ENCODE measurements around the gene TRMT44. TPM values are rescaled to one million over a fixed set of nuclear protein-coding genes. Genes with fewer than 3 reads are reported as not detected.

TRMT44 gene
- total RNA-seq, 1 experiment from 2014 or later = 25.8 TPM

- no peaks in the 10 kb centered on the region for H4K20me1 ChIP-seq (ENCODE audit: insufficient read depth)
- H3K27me3 ChIP-seq (ENCODE audit: insufficient read depth, low read length) = no peaks in the 10 kb centered on the region
- TF ChIP-seq ELF1 (IDR thresholded peaks at IDR 0.05; ENCODE audit: borderline replicate concordance, low read depth) = no peak
- TF ChIP-seq TCF7L2 (IDR thresholded peaks at IDR 0.05; ENCODE audit: borderline replicate concordance, extremely low read depth, insufficient read depth, insufficient read length) = no peak
- no TSS peak for BruUV-seq (replicated peaks)
- intact Hi-C loops (cut with micrococcal nuclease) = no loop called here
- no peak overlapping the region for H3K27ac ChIP-seq (ENCODE audit: low read depth, low read length)
- ChIA-PET CTCF (no interaction called here), RAD21 (ENCODE audit: low non-redundant PET in 1 of 2, low total read pairs in 2 of 2, uncharacterized antibody in 2 of 2, unreplicated experiment in 2 of 2) (no interaction called here), POLR2A (no interaction called here)
- no peak for DNase-seq (ENCODE audit: low read depth, low spot score)
- ATAC-seq = no peak
- no peak overlapping the region for H3K4me3 ChIP-seq (replicated peaks in 1 of 2; ENCODE audit: low read depth in 1 of 2, low read length in 2 of 2)
- no peaks in the 10 kb centered on the region for H3K36me3 ChIP-seq (ENCODE audit: control insufficient read depth in 1 of 2, insufficient read depth in 2 of 2, low read length in 2 of 2)
- H3K9me3 ChIP-seq (ENCODE audit: control insufficient read depth in 1 of 2, insufficient read depth in 1 of 2, low read depth in 1 of 2, low read length in 2 of 2) = peaks cover 5 to 8% of the 10 kb centered on the region in 2 experiments; a peak in 1 of 4 replicates
- H3K4me1 ChIP-seq (ENCODE audit: control insufficient read depth in 1 of 2, insufficient read depth in 2 of 2, low read length in 2 of 2) = no peaks in the 10 kb centered on the region
- no peak overlapping the region for H3K4me2 ChIP-seq (ENCODE audit: low read length)
- no peak overlapping the region for H3K9ac ChIP-seq (ENCODE audit: low read length)
- H3K9me2 ChIP-seq (ENCODE audit: insufficient read depth) = no peaks in the 10 kb centered on the region
- no peak overlapping the region for H2AFZ ChIP-seq (ENCODE audit: low read depth, low read length, poor library complexity, severe bottlenecking)
- H3K79me2 ChIP-seq (ENCODE audit: insufficient read depth, low read length) = no peaks in the 10 kb centered on the region
Observed at GRCh38 chr4:8523766-8524165, 83.2 kb downstream of the TRMT44 start.

- POLR2A ChIA-PET = no interaction called here
- Histone ChIP-seq H3K79me2 (ENCODE audit: insufficient read depth, low read length) (no peaks in the 10 kb centered on the region), H2AFZ (ENCODE audit: low read depth, low read length, poor library complexity, severe bottlenecking) (no peak overlapping the region), H3K9me2 (ENCODE audit: insufficient read depth) (no peaks in the 10 kb centered on the region), H3K9me3 (ENCODE audit: control insufficient read depth in 1 of 2, insufficient read depth in 1 of 2, low read depth in 1 of 2, low read length in 2 of 2) (peaks cover 5 to 8% of the 10 kb centered on the region in 2 experiments; a peak in 1 of 4 replicates), H3K4me1 (ENCODE audit: control insufficient read depth in 1 of 2, insufficient read depth in 2 of 2, low read length in 2 of 2) (no peaks in the 10 kb centered on the region), H3K4me2 (ENCODE audit: low read length) (no peak overlapping the region), H3K36me3 (ENCODE audit: control insufficient read depth in 1 of 2, insufficient read depth in 2 of 2, low read length in 2 of 2) (no peaks in the 10 kb centered on the region), H3K9ac (ENCODE audit: low read length) (no peak overlapping the region), H3K4me3 (replicated peaks in 1 of 2; ENCODE audit: low read depth in 1 of 2, low read length in 2 of 2) (no peak overlapping the region), H4K20me1 (ENCODE audit: insufficient read depth) (no peaks in the 10 kb centered on the region), H3K27me3 (ENCODE audit: insufficient read depth, low read length) (no peaks in the 10 kb centered on the region), H3K27ac (ENCODE audit: low read depth, low read length) (no peak overlapping the region)
- RAD21 ChIA-PET (ENCODE audit: low non-redundant PET in 1 of 2, low total read pairs in 2 of 2, uncharacterized antibody in 2 of 2, unreplicated experiment in 2 of 2) = no interaction called here
- CTCF ChIA-PET = no interaction called here
- BruUV-seq (replicated peaks) = no TSS peak
- ATAC-seq = no peak
- TF ChIP-seq FOSL1 (IDR thresholded peaks at IDR 0.05; ENCODE audit: low read depth) (no peak), EGR1 (IDR thresholded peaks at IDR 0.05; ENCODE audit: low read depth) (no peak), ZFX (IDR thresholded peaks at IDR 0.05) (no peak), SRF (IDR thresholded peaks at IDR 0.05; ENCODE audit: low read depth) (no peak), POLR2A (IDR thresholded peaks at IDR 0.05; ENCODE audit: borderline replicate concordance, extremely low read depth, insufficient read depth, insufficient read length) (no peak)
- no peak for DNase-seq (ENCODE audit: low read depth, low spot score)
- intact Hi-C loops (cut with micrococcal nuclease) = no loop called here
Observed at GRCh38 chr4:8524595-8525382, 84.2 kb downstream of the TRMT44 start.
